Left forelimb (tissue), 1 donor: Measurements from ENCODE around the gene NUDT22.

Experiments used
- DNase-seq: peaks from one replicate; pipeline ENCODE4 v3.0.0-alpha.2; 2018; ENCODE audit warnings: low spot score

NUDT22 gene

GRCh38 chr11:64229090-64229743 is 3.1 kb downstream of the NUDT22 start:
- no peak for DNase-seq

- DNase-seq, result no peak
Observed at GRCh38 chr11:64229744-64230170, 3.7 kb downstream of the NUDT22 start.

- DNase-seq, result peak; percentile 94
Observed at GRCh38 chr11:64230171-64230984, 4.3 kb downstream of the NUDT22 start, which contains the start of gene DNAJC4. Gene DNAJC4, plus strand, starts transcription at chr11:64230548. Its CDS starts 307 bp downstream, at chr11:64230855.

- no peak for DNase-seq
Observed at GRCh38 chr11:64230985-64231365, 4.9 kb downstream of the NUDT22 start.

GRCh38 chr11:64231546-64231945 is 5.5 kb downstream of the NUDT22 start:
- no peak for DNase-seq

- no peak for DNase-seq
Observed at GRCh38 chr11:64232182-64232966, 6.3 kb downstream of the NUDT22 start.

GRCh38 chr11:64232967-64233315 is 6.9 kb downstream of the NUDT22 start:
- DNase-seq, result no peak

GRCh38 chr11:64233913-64234586 is 8.0 kb downstream of the NUDT22 start, which contains the start of gene VEGFB:
Gene VEGFB, plus strand, starts transcription at chr11:64234584. Its CDS starts 250 bp downstream, at chr11:64234834.
- peak; percentile 84 for DNase-seq

GRCh38 chr11:64234647-64235379 is 8.7 kb downstream of the NUDT22 start:
- DNase-seq, result no peak

- no peak for DNase-seq
Observed at GRCh38 chr11:64235437-64236161, 9.5 kb downstream of the NUDT22 start.

GRCh38 chr11:64237484-64237951 is 11.4 kb downstream of the NUDT22 start:
- no peak for DNase-seq

- DNase-seq, result no peak
Observed at GRCh38 chr11:64238076-64238475, 12.0 kb downstream of the NUDT22 start.

- no peak for DNase-seq
Observed at GRCh38 chr11:64238999-64239398, 12.9 kb downstream of the NUDT22 start.

GRCh38 chr11:64239662-64240434 is 13.8 kb downstream of the NUDT22 start:
- DNase-seq, result no peak

GRCh38 chr11:64240435-64241240 is 14.6 kb downstream of the NUDT22 start, which contains the start of gene FKBP2:
Gene FKBP2, plus strand, starts transcription at chr11:64241095. Its CDS starts 1,293 bp downstream, at chr11:64242388.
- peak; percentile 99 for DNase-seq

GRCh38 chr11:64241241-64241490 is 15.1 kb downstream of the NUDT22 start:
- peak; percentile 100 for DNase-seq

GRCh38 chr11:64241491-64242374 is 15.7 kb downstream of the NUDT22 start:
- DNase-seq, result no peak
